Measurements from ENCODE around the gene HECTD4. TPM values are rescaled to one million over a fixed set of nuclear protein-coding genes. Genes with fewer than 3 reads are reported as not detected.

The HECTD4 gene
- polyA plus RNA-seq, 1 donor from 2014 or later = 15.8 TPM

DNA sequence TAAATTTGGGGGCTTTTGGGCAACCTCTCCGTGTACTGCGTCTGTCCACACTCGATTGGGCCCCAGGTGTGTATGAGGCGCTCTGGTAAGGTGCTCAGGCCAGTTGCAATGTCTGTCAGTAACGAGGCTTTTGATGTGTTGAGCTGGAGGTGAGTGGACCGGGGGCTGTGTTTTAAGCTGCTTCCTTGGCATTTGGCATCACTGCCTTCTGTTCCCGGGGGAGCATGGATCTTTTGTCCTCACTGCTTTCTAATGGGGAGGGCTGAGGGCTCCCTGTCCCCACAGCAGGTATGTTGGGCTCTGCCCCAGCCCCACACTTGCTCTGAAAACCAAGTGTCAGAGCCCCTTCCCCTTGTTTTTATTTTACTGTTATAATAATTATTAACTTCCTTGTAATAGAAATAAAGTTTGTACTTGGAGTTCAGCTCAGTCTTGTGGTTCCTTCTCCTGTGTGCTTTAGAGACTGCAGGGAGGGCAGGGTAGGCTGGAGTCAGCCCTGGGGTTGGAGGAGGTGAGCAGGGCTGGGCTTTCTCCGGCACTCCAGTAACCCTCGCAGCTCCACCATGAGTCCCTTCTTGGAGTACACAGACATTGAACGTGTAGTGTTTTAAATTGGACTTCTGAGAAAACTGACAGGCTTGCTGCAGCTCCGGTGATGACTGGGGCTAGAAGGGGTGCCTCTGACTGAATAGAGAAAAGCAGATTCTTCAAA lies 228.9 kb downstream of the HECTD4 start:
- Histone ChIP-seq H3K9ac (ENCODE audit: low read length) (no peak overlapping the region), H3F3A (ENCODE audit: insufficient read depth, low read length, poor library complexity, severe bottlenecking) (no peaks in the 10 kb centered on the region), H3K9me3 (ENCODE audit: low read length) (no peaks in the 10 kb centered on the region), H3K9me2 (ENCODE audit: insufficient read depth, low read length) (no peaks in the 10 kb centered on the region), H3K36me3 (ENCODE audit: insufficient read depth, low read length) (no peaks in the 10 kb centered on the region), H3K79me2 (replicated peaks; ENCODE audit: insufficient read depth, low read length) (no peaks in the 10 kb centered on the region), H2AFZ (ENCODE audit: low read depth, low read length) (no peak overlapping the region), H4K20me1 (ENCODE audit: insufficient read depth) (no peaks in the 10 kb centered on the region), H3K27ac (ENCODE audit: low read length) (no peak overlapping the region), H3K4me2 (ENCODE audit: low read length) (no peak overlapping the region), H3K4me3 (ENCODE audit: low read length) (no peak overlapping the region), H3K27me3 (ENCODE audit: insufficient read depth, low read depth, low read length) (no peaks in the 10 kb centered on the region)
- TF ChIP-seq POLR2AphosphoS5 (IDR thresholded peaks at IDR 0.05) (peak; percentile 23), SMC3 (conservative IDR thresholded peaks at IDR 0.05; ENCODE audit: poor library complexity) (no peak)
- TF ChIP-seq, protein P1, sequence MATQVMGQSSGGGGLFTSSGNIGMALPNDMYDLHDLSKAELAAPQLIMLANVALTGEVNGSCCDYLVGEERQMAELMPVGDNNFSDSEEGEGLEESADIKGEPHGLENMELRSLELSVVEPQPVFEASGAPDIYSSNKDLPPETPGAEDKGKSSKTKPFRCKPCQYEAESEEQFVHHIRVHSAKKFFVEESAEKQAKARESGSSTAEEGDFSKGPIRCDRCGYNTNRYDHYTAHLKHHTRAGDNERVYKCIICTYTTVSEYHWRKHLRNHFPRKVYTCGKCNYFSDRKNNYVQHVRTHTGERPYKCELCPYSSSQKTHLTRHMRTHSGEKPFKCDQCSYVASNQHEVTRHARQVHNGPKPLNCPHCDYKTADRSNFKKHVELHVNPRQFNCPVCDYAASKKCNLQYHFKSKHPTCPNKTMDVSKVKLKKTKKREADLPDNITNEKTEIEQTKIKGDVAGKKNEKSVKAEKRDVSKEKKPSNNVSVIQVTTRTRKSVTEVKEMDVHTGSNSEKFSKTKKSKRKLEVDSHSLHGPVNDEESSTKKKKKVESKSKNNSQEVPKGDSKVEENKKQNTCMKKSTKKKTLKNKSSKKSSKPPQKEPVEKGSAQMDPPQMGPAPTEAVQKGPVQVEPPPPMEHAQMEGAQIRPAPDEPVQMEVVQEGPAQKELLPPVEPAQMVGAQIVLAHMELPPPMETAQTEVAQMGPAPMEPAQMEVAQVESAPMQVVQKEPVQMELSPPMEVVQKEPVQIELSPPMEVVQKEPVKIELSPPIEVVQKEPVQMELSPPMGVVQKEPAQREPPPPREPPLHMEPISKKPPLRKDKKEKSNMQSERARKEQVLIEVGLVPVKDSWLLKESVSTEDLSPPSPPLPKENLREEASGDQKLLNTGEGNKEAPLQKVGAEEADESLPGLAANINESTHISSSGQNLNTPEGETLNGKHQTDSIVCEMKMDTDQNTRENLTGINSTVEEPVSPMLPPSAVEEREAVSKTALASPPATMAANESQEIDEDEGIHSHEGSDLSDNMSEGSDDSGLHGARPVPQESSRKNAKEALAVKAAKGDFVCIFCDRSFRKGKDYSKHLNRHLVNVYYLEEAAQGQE (IDR thresholded peaks at IDR 0.05; ENCODE audit: borderline replicate concordance) = no peak

DNA sequence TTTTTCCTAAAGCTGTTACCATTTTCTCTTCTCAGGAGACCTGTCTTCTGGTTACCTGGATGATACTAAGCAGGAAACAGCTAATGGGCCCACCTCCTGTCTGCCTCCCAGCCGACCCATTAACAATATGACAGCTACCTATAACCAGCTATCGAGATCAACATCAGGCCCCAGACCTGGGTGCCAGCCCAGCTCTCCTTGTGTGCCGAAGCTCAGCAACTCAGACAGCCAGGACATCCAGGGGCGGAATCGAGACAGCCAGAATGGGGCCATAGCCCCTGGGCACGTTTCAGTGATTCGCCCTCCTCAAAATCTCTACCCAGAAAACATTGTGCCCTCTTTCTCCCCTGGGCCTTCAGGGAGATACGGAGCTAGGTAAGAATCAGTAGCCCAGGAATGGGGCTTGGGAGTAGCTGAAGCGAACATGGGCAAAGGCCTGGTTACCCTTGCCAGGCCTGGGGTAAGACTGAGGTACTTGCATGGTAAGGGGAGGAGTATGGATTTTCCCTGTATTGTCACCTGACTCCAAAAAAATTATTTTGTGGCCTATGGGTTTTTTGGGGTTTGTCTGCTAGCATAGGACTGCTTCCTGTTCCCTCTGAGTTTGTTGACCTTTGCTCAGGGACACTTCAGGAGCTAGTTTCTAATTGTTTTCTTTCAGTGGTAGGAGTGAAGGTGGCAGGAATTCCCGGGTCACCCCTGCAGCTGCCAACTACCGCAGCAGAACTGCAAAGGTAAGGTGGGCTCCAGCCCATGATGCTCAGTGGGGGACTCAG lies 230.3 kb downstream of the HECTD4 start:
- TF ChIP-seq POLR2AphosphoS5 (IDR thresholded peaks at IDR 0.05) (no peak), EZH2 (IDR thresholded peaks at IDR 0.05; ENCODE audit: borderline replicate concordance, insufficient read depth, low read length, poor library complexity, severe bottlenecking) (no peak), EP300 (conservative IDR thresholded peaks at IDR 0.05; ENCODE audit: poor library complexity, severe bottlenecking) (no peak), MXI1 (conservative IDR thresholded peaks at IDR 0.05; ENCODE audit: poor library complexity, severe bottlenecking) (no peak), RAD21 (conservative IDR thresholded peaks at IDR 0.05) (no peak), TAF1 (IDR thresholded peaks at IDR 0.05; ENCODE audit: low read depth) (no peak), SMC3 (conservative IDR thresholded peaks at IDR 0.05; ENCODE audit: poor library complexity) (no peak)
- TF ChIP-seq, protein P2, sequence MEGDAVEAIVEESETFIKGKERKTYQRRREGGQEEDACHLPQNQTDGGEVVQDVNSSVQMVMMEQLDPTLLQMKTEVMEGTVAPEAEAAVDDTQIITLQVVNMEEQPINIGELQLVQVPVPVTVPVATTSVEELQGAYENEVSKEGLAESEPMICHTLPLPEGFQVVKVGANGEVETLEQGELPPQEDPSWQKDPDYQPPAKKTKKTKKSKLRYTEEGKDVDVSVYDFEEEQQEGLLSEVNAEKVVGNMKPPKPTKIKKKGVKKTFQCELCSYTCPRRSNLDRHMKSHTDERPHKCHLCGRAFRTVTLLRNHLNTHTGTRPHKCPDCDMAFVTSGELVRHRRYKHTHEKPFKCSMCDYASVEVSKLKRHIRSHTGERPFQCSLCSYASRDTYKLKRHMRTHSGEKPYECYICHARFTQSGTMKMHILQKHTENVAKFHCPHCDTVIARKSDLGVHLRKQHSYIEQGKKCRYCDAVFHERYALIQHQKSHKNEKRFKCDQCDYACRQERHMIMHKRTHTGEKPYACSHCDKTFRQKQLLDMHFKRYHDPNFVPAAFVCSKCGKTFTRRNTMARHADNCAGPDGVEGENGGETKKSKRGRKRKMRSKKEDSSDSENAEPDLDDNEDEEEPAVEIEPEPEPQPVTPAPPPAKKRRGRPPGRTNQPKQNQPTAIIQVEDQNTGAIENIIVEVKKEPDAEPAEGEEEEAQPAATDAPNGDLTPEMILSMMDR (IDR thresholded peaks at IDR 0.05; ENCODE audit: poor library complexity, severe bottlenecking) = no peak
- TF ChIP-seq, protein P1 (IDR thresholded peaks at IDR 0.05; ENCODE audit: borderline replicate concordance) = no peak
- no peaks in the 10 kb centered on the region for H3K27me3 ChIP-seq (ENCODE audit: insufficient read depth, low read depth, low read length)
- no peaks in the 10 kb centered on the region for H3K9me3 ChIP-seq (ENCODE audit: low read length)
- H3K79me2 ChIP-seq (replicated peaks; ENCODE audit: insufficient read depth, low read length) = no peaks in the 10 kb centered on the region
- peaks cover 4% of the 10 kb centered on the region for H3K36me3 ChIP-seq (ENCODE audit: insufficient read depth, low read length)
- no peaks in the 10 kb centered on the region for H3F3A ChIP-seq (ENCODE audit: insufficient read depth, low read length, poor library complexity, severe bottlenecking)
- H3K9me2 ChIP-seq (ENCODE audit: insufficient read depth, low read length) = no peaks in the 10 kb centered on the region
- no peak overlapping the region for H3K9ac ChIP-seq (ENCODE audit: low read length)
- no peak overlapping the region for H2AFZ ChIP-seq (ENCODE audit: low read depth, low read length)
- H3K4me2 ChIP-seq (ENCODE audit: low read length) = no peak overlapping the region
- no peaks in the 10 kb centered on the region for H4K20me1 ChIP-seq (ENCODE audit: insufficient read depth)
- H3K4me3 ChIP-seq (ENCODE audit: low read length) = no peak overlapping the region
- no peak overlapping the region for H3K27ac ChIP-seq (ENCODE audit: low read length)

Measured in neural cell (in vitro differentiated cells).